GM23248 (cell line): Measurements from ENCODE around the gene VWA8. TPM values are rescaled to one million over a fixed set of nuclear protein-coding genes. Genes with fewer than 3 reads are reported as not detected.

Source experiments
- DNase-seq: peaks from one replicate; pipeline ENCODE4 v3.0.0-alpha.2; 2015
- H2AFZ ChIP-seq: fragments of 200-600 bp; sonication (generic); 2 replicates; pipeline ENCODE4 v1.6.1; 2016; ENCODE audit warnings: antibody characterized with exemption
- H3F3A ChIP-seq: fragments of 200-600 bp; sonication (generic); 2 replicates; pipeline ENCODE4 v1.6.1; 2016; ENCODE audit warnings: mild to moderate bottlenecking, antibody characterized with exemption, mixed run types; ENCODE audit not compliant: insufficient read depth
- H3K27ac ChIP-seq: fragments of 200-600 bp; sonication (generic); 2 replicates; pipeline ENCODE4 v1.5.1; 2016; ENCODE audit warnings: mild to moderate bottlenecking
- H3K27me3 ChIP-seq: fragments of 200-600 bp; sonication (generic); replicated peaks from 2 replicates; pipeline ENCODE4 v1.6.1; 2016; ENCODE audit warnings: mild to moderate bottlenecking; ENCODE audit not compliant: insufficient read depth
- H3K36me3 ChIP-seq: fragments of 200-600 bp; sonication (generic); 2 replicates; pipeline ENCODE4 v1.6.1; 2016; ENCODE audit warnings: low read depth, mild to moderate bottlenecking
- H3K4me1 ChIP-seq: fragments of 200-600 bp; sonication (generic); 2 replicates; pipeline ENCODE4 v1.6.1; 2016; ENCODE audit warnings: mild to moderate bottlenecking; ENCODE audit not compliant: insufficient read depth
- H3K4me2 ChIP-seq: fragments of 200-600 bp; sonication (generic); one replicate; pipeline ENCODE4 v1.6.1; 2016; ENCODE audit warnings: mild to moderate bottlenecking; ENCODE audit not compliant: unreplicated experiment
- H3K4me3 ChIP-seq: fragments of 200-600 bp; sonication (generic); 2 replicates; pipeline ENCODE4 v1.5.1; 2016; ENCODE audit warnings: mild to moderate bottlenecking
- H3K79me2 ChIP-seq: fragments of 200-600 bp; sonication (generic); 2 replicates; pipeline ENCODE4 v1.6.1; 2016; ENCODE audit warnings: mild to moderate bottlenecking; ENCODE audit not compliant: insufficient read depth
- H3K9ac ChIP-seq: fragments of 200-600 bp; sonication (generic); 2 replicates; pipeline ENCODE4 v1.6.1; 2016; ENCODE audit warnings: mild to moderate bottlenecking
- H3K9me2 ChIP-seq: fragments of 200-600 bp; sonication (generic); 2 replicates; pipeline ENCODE4 v1.6.1; 2016; ENCODE audit warnings: mixed run types, mild to moderate bottlenecking, moderate library complexity; ENCODE audit not compliant: insufficient read depth
- H3K9me3 ChIP-seq: fragments of 200-600 bp; sonication (generic); one replicate; pipeline ENCODE4 v1.6.1; 2017; ENCODE audit warnings: low read depth
- H4K20me1 ChIP-seq: fragments of 200-600 bp; sonication (generic); 2 replicates; pipeline ENCODE4 v1.6.0; 2016; ENCODE audit not compliant: insufficient read depth
- EZH2 ChIP-seq: fragments of 200-600 bp; sonication (generic); IDR thresholded peaks from 2 replicates; pipeline ENCODE4 v1.6.1; 2018; ENCODE audit warnings: antibody characterized with exemption, mild to moderate bottlenecking; ENCODE audit not compliant: insufficient read depth, poor library complexity, severe bottlenecking
- EZH2phosphoT487 ChIP-seq: fragments of 200-600 bp; sonication (generic); IDR thresholded peaks from 2 replicates; pipeline ENCODE4 v1.6.1; 2018; ENCODE audit warnings: antibody characterized with exemption, moderate library complexity, mild to moderate bottlenecking, low read depth; ENCODE audit not compliant: insufficient read depth
- WGBS, 2 experiments: methylation state at CpG; one replicate each; pipeline ENCODE4 v1.1.6; 2015 to 2017; ENCODE audit warnings: low lambda C conversion rate in 2 of 2, low coverage in 1 of 2; ENCODE audit errors: missing lambda C conversion rate in 2 of 2; 5-methylcytosine and 5-hydroxymethylcytosine counted together
- in situ Hi-C: fragments of 300-500 bp; cut with MboI; formaldehyde crosslinking; loops from 2 replicates; pipeline ENCODE4 v1.15.0; 2020
- polyA plus RNA-seq: library from polyadenylated mRNA; unstranded; fragments of >200 nt; fragmentation: Nextera tagmentation; extraction: Ambion mirVana; gene quantifications from 2 replicates; pipeline ENCODE4 v1.2.1, GENCODE V29; 2016
- total RNA-seq: library from RNA; depleted of rRNA; stranded (reverse); fragments of >200 nt; shearing (Covaris generic); gene quantifications from 2 replicates; pipeline ENCODE4 v1.2.3, GENCODE V29; 2014

Gene VWA8
- total and polyA plus RNA-seq, 2 experiments from 2014 or later = 3.9 to 10.1 TPM

GRCh38 chr13:41682001-41682400 is 278.9 kb downstream of the VWA8 start:
- Histone ChIP-seq H3K4me3 (no peak overlapping the region), H3K36me3 (peaks cover 22% of the 10 kb centered on the region; the same call in 1 of the 2 replicates), H2AFZ (no peak overlapping the region), H3K4me1 (peaks cover 23% of the 10 kb centered on the region), H3K9ac (no peak overlapping the region), H3K9me3 (no peaks in the 10 kb centered on the region), H3K27me3 (no peaks in the 10 kb centered on the region), H3K79me2 (no peaks in the 10 kb centered on the region), H3K9me2 (no peaks in the 10 kb centered on the region), H3K4me2 (no peak overlapping the region), H3F3A (peaks cover 10% of the 10 kb centered on the region; the same call in 1 of the 2 replicates), H3K27ac (no peak overlapping the region), H4K20me1 (no peaks in the 10 kb centered on the region)
- DNase-seq = no peak
- 96 to 97% methylated on average over 2 of the region's 2 CpGs for WGBS, 2 experiments
- TF ChIP-seq EZH2phosphoT487 = no peak
- TF ChIP-seq EZH2 = no peak
- in situ Hi-C loops = no loop called here

GRCh38 chr13:41681587-41681986 is 279.3 kb downstream of the VWA8 start:
- DNase-seq = no peak
- H2AFZ ChIP-seq = no peak overlapping the region
- peaks cover 22% of the 10 kb centered on the region; the same call in 1 of the 2 replicates for H3K36me3 ChIP-seq
- peaks cover 10% of the 10 kb centered on the region; the same call in 1 of the 2 replicates for H3F3A ChIP-seq
- H3K9ac ChIP-seq = no peak overlapping the region
- no peaks in the 10 kb centered on the region for H3K9me2 ChIP-seq
- no peak overlapping the region for H3K4me3 ChIP-seq
- no peaks in the 10 kb centered on the region for H3K27me3 ChIP-seq
- 99 to 100% methylated on average over 3 of the region's 3 CpGs for WGBS, 2 experiments
- no peaks in the 10 kb centered on the region for H4K20me1 ChIP-seq
- no peak overlapping the region for H3K27ac ChIP-seq
- in situ Hi-C loops = no loop called here
- no peaks in the 10 kb centered on the region for H3K79me2 ChIP-seq
- no peaks in the 10 kb centered on the region for H3K9me3 ChIP-seq
- no peak overlapping the region for H3K4me2 ChIP-seq
- TF ChIP-seq EZH2phosphoT487 (no peak), EZH2 (no peak)
- H3K4me1 ChIP-seq = peaks cover 23% of the 10 kb centered on the region

- in situ Hi-C loops = no loop called here
- H2AFZ ChIP-seq = no peak overlapping the region
- H3K9me2 ChIP-seq = no peaks in the 10 kb centered on the region
- TF ChIP-seq EZH2 = no peak
- TF ChIP-seq EZH2phosphoT487 = no peak
- H3F3A ChIP-seq = peaks cover 10% of the 10 kb centered on the region; the same call in 1 of the 2 replicates
- no peaks in the 10 kb centered on the region for H3K27me3 ChIP-seq
- H3K9me3 ChIP-seq = no peaks in the 10 kb centered on the region
- no peaks in the 10 kb centered on the region for H4K20me1 ChIP-seq
- H3K4me3 ChIP-seq = no peak overlapping the region
- no peak overlapping the region for H3K9ac ChIP-seq
- no peaks in the 10 kb centered on the region for H3K79me2 ChIP-seq
- no peak for DNase-seq
- no peak overlapping the region for H3K4me2 ChIP-seq
- 91 to 95% methylated on average over 2 of the region's 2 CpGs for WGBS, 2 experiments
- peaks cover 23% of the 10 kb centered on the region for H3K4me1 ChIP-seq
- H3K36me3 ChIP-seq = peaks cover 22% of the 10 kb centered on the region; the same call in 1 of the 2 replicates
- no peak overlapping the region for H3K27ac ChIP-seq
Observed at GRCh38 chr13:41680900-41681299, 280.0 kb downstream of the VWA8 start.

GRCh38 chr13:41678848-41679247 is 282.1 kb downstream of the VWA8 start:
- Histone ChIP-seq H3K9me3 (no peaks in the 10 kb centered on the region), H3K4me2 (peak overlapping the region; percentile 35), H3K9me2 (no peaks in the 10 kb centered on the region), H3K79me2 (no peaks in the 10 kb centered on the region), H3K27ac (peak overlapping the region; percentile 10), H3K27me3 (no peaks in the 10 kb centered on the region), H3F3A (peaks cover 16% of the 10 kb centered on the region; the same call in 1 of the 2 replicates), H3K4me1 (peaks cover 34% of the 10 kb centered on the region), H3K9ac (peak overlapping the region; percentile 1; the same call in 1 of the 2 replicates), H3K4me3 (no peak overlapping the region), H3K36me3 (peaks cover 11% of the 10 kb centered on the region; the same call in 1 of the 2 replicates), H2AFZ (no peak overlapping the region), H4K20me1 (no peaks in the 10 kb centered on the region)
- in situ Hi-C loops = no loop called here
- 5 to 13% methylated on average over 1 of the region's 1 CpG for WGBS, 2 experiments
- no peak for TF ChIP-seq EZH2
- TF ChIP-seq EZH2phosphoT487 = no peak
- no peak for DNase-seq

GRCh38 chr13:41678249-41678648 is 282.7 kb downstream of the VWA8 start:
- peaks cover 16% of the 10 kb centered on the region; the same call in 1 of the 2 replicates for H3F3A ChIP-seq
- H3K4me3 ChIP-seq = no peak overlapping the region
- H3K9ac ChIP-seq = no peak overlapping the region
- peaks cover 34% of the 10 kb centered on the region for H3K4me1 ChIP-seq
- no peaks in the 10 kb centered on the region for H4K20me1 ChIP-seq
- no peaks in the 10 kb centered on the region for H3K9me2 ChIP-seq
- WGBS, 2 experiments = 35 to 38% methylated on average over 3 of the region's 3 CpGs
- H3K4me2 ChIP-seq = peak overlapping the region; percentile 35
- peak overlapping the region; percentile 10; the same call in 1 of the 2 replicates for H3K27ac ChIP-seq
- H2AFZ ChIP-seq = no peak overlapping the region
- H3K36me3 ChIP-seq = peaks cover 9% of the 10 kb centered on the region; the same call in 1 of the 2 replicates
- in situ Hi-C loops = no loop called here
- no peaks in the 10 kb centered on the region for H3K79me2 ChIP-seq
- peak; percentile 86 for DNase-seq
- H3K9me3 ChIP-seq = no peaks in the 10 kb centered on the region
- no peak for TF ChIP-seq EZH2phosphoT487
- TF ChIP-seq EZH2 = no peak
- no peaks in the 10 kb centered on the region for H3K27me3 ChIP-seq
